GM04504 (cell line): Measurements from ENCODE around the gene PDK1.
"Not testable (repeated sequence)": the region's sequence is repeated elsewhere in the genome, so short reads cannot be mapped to it uniquely, and the experiment has no call there.

Source experiments
- DNase-seq: peaks from one replicate; pipeline ENCODE4 v3.0.0-alpha.2; 2012; ENCODE audit warnings: low read depth

PDK1 gene

DNA sequence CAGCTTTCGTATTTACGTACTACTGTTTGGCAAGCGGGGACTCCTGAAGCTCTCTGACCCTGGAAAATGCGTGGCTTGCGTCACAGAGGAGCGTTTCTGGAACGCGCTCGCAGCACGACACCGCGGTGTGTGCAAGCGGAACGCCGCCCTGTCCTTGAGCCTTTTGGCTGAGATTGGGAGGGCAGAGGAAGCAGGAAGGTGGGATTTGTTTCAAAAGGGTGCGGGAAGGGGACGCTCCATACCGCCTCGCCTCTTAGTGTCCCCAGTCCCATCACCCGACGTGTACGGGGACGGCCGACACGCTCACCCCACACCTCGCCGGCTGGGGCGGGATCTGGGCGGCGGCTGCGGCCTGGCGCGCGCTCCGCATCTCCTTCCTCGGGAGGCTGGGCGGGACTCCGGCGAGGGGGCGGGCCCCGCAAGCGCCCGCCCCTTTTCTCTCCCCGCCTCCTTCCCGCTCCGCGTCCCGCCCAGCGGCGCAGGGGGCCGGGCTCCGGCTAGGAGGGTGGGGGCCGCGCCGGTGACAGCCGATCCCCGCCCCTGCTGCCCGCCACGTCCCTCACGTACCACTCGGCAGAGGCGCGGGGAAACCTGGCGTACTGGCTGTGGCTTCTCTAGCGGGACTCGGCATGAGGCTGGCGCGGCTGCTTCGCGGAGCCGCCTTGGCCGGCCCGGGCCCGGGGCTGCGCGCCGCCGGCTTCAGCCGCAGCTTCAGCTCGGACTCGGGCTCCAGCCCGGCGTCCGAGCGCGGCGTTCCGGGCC lies at the start of gene PDK1:
TSS of gene PDK1 (plus strand) at position 569 of the 762 bp plus-strand sequence. CDS start at position 630, 61 bp downstream.
- DNase-seq = peak; percentile 80

- no peak for DNase-seq
Measured at GRCh38 chr2:172507199-172507598, 48.7 kb upstream of the PDK1 start.

DNA sequence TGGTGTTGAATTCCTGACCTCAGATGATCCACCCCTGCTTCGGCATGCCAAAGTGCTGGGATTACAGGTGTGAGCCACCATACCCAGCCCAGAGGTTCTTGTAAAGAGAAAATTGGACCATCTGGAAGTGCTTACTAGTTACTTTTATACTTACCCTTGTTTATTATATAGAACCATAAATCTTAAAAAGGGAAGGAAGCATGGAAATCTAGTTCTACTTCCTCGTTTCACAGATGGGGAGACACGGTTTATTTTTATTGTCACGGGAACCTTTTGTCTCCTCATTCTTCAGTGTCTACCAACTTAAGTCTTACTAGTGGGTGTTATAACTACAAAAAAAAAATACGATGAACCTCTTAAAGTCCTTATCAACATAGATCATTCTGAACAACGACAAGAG lies 45.8 kb upstream of the PDK1 start:
- DNase-seq = no peak

GRCh38 chr2:172510548-172510947 lies 45.3 kb upstream of the PDK1 start:
- DNase-seq = no peak

GRCh38 chr2:172512810-172513523 lies 42.9 kb upstream of the PDK1 start:
- no peak for DNase-seq

DNA sequence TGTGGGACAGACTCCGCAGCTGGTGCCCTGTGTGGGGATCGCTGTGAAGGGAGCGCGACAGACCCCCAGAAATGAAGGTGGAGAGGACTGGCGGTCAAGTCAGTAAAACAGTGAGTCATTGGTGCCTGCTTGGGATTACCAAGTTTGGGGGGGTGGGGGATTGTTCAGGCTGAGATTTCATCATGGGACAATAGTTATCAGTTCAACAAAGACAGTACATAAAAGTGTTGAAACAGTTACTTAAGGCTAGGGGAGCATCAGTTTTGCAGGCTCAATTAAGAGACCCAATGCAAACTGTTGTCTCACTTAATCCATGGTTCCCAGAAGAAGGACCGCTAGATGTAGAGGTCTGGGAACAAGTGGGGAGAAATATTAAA lies 42.4 kb upstream of the PDK1 start:
- DNase-seq = no peak

DNA sequence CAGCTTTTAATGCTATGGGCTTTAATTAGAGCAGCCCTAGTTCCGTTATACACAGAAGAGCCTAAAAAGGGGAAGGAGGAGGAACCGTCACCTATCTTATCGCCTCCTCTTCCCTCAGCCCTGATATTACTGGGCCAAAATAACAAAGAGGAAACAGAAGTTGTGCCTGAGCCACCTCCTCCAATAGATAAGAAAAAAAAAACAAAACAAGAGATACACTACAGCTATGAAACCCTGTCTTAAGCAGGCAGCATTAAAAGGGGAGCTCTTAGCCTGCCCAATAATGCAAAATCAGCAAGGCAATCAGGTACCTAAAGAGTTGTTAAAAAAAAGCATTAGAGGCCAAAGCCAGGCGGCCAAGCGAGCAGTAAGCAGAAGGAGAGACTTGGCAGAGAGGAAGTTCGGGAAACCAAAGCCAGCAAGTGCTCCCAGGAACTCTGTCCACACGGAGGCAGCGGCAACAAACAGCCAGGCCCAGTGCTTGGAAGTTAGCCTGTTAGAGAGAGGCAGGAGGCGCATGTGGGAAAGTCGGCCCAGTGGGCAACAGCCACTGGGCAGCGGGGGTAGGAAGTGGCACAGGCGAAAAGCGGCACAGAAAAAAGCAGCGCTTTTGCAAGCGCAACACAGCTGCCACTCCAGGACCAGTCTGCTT lies 41.8 kb upstream of the PDK1 start:
- no peak for DNase-seq

- peak; percentile 11 for DNase-seq
Measured at GRCh38 chr2:172516299-172516698, 39.6 kb upstream of the PDK1 start.

GRCh38 chr2:172518995-172519394 lies 36.9 kb upstream of the PDK1 start:
- no peak for DNase-seq

DNA sequence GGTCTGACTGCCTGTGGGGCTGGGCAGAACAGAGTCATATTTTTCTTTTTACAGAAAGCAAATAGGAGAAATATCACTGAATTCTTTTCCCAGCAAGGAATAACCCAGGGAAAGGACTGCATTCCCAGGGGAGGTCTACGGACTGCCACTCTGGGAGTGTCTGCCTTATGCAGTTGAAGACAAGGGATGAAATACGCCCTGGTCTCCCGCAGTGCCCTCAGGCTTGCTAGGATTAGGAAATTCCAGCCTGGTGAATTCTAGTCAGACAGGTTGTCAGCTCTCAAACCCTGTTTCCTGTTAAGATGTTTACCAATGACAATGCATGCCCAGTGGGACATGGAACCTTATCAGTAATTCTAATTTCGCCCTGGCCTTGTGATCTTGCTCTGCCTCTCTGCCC lies 30.3 kb upstream of the PDK1 start:
- DNase-seq = no peak

GRCh38 chr2:172531309-172531708 lies 24.6 kb upstream of the PDK1 start:
- no peak for DNase-seq

- not testable (repeated sequence) for DNase-seq
Measured at GRCh38 chr2:172532461-172532860, 23.4 kb upstream of the PDK1 start.

- DNase-seq = no peak
Measured at GRCh38 chr2:172533687-172534086, 22.2 kb upstream of the PDK1 start.

- DNase-seq = no peak
Measured at GRCh38 chr2:172535119-172535518, 20.8 kb upstream of the PDK1 start.

DNA sequence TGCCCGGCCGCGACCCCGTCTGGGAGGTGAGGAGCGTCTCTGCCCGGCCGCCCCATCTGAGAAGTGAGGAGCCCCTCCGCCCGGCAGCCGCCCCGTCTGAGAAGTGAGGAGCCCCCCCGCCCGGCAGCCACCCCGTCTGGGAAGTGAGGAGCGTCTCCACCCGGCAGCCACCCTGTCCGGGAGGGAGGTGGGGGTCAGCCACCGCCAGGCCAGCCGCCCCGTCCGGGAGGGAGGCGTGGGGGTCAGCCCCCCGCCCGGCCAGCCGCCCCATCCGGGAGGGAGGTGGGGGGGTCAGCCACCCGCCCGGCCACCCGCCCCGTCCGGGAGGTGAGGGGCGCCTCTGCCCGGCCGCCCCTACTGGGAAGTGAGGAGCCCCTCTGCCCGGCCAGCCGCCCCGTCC lies 18.0 kb upstream of the PDK1 start:
- DNase-seq = not testable (repeated sequence)

DNA sequence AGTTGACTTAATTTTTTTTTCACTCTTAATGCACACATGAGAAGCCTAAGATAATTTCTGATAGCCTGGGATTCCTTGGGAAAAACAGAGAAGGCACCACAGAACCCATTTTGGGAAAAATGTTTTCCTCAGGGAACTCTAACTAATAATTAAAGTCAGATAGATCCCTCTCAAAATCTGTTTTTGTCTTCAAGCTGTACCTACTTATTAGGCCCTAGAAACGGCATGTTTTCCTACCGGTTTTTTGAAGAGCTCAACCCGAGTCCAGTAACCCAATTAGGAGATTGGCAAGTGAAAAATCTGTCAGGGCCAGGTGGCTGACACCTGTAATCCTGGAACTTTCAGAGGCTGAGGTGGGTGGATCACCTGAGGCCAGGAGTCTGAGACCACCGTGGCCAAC lies 16.1 kb upstream of the PDK1 start:
- no peak for DNase-seq

DNA sequence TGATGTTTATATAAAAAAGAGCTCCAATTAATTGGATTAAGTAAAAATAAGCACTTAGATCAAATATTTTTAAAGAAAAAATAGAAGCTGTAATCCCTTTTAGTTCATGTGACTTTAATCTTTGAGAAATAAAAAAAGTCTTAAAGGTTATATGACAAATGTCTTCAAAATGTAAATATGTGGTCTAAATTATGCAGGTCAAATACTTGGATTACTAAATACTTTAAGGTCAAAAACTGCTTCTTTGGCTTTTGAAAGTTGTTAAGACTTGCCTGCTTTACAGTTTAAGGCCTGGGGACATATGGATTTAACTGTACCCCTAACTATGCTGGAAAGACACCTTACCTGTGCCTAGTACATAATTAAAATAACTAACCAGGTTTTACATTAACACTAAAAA lies 15.5 kb upstream of the PDK1 start:
- no peak for DNase-seq

DNA sequence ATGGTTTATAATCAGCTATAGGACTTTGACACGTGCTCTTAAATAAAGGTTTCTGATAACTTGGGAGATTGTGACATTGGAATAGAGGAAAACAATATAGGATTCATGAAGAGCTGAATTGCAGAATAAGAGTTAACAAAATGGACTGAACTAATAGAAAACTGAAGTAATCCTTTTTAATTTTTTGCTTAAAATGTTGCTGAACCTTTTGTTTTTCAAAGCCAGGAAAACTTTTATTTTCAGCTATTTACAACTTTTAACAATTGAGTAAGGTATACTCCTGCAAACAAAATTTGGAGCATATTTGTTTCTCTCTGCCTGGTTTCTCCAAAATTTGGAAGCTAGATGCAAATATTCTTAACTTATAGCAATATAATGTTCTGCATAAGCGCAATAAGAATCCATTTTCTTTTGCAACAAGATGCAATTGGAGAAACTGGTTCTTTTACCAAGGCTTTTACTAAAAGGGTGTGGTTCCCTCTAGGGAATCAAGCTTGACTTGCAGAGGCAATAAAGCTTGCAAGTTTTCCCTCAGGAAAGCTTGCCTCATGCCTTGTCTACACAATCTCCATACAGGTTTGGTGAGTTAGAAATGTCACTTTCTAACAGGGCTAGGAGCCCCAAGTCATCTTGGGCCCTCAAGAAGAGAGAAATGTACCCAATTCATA lies 10.3 kb upstream of the PDK1 start:
- no peak for DNase-seq

DNA sequence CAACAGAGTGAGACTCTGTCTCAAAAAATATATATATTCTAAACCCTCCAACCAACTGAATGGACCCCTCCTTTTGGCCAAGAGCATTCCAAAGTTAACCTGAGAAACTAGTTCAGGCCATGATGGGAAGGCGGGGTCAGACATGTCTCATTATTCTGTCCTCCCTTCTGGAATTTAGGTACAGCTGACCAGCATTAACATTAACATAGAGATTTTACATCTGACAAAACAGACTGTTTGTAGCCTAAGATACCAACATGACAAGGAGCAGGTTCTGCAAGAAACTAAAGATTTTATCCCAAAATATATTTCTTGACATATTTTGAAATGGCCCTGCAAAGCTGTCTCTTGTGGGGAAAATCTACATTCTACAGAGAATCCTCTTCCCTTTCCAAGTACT lies 6.8 kb upstream of the PDK1 start:
- DNase-seq = no peak

- not testable (repeated sequence) for DNase-seq
Measured at GRCh38 chr2:172549802-172550201, 6.1 kb upstream of the PDK1 start.

DNA sequence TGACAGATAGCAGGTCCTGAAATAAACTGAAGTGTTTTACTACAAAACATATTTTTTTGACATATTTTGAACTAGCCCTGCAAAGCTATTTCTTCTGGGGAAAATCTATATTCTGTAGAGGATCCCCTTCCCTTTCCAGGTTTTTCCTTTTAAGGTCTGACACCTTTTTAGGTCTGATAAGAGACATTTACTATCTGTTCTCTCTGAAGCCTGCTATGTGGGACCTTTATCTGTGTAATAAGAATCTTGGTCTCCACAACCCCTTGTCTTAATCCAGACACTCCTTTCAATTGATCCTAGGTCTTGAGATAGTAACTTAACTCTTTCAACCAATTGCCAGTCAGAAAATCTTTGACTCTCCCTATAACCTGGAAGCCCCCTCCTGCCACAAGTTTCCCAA lies 5.5 kb upstream of the PDK1 start:
- no peak for DNase-seq

DNA sequence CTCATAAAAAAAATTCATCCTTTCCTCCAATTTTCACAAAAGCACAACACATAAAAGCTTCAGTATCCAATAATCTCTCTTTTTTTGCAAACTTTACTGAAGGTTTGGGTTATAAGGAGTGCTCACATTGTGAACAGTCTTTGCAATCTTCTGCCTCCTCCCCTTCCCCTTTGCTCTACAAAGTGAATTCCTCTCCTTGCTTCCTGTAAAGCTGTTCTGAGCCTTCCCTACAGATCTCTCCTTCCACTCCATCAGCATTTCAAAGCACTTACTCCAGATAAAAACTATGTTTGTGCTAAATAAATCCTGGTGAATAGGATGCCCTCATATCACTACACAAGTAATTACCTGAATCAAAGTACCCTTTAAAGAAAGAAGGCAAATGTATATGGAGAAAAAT lies 4.6 kb upstream of the PDK1 start:
- DNase-seq = no peak
